H1 (cell line): ENCODE results near the gene PIGL. TPM values are rescaled to one million over a fixed set of nuclear protein-coding genes. Genes with fewer than 3 reads are reported as not detected.

Experiments
- CTCF ChIA-PET: fragments of 300-600 bp; sonication (Branson Sonifier 250); formaldehyde crosslinking; loops from one replicate; lab custom pipeline; 2021; ENCODE audit not compliant: partially characterized antibody; lab: Charles Lee
- POLR2A ChIA-PET: fragments of 300-600 bp; sonication (Branson Sonifier 250); formaldehyde crosslinking; loops from one replicate; lab custom pipeline; 2021; ENCODE audit warnings: inconsistent platforms; ENCODE audit not compliant: partially characterized antibody; lab: Charles Lee
- DNase-seq, 2 experiments: peaks; one replicate each; pipeline versions ENCODE4 v3.0.0 to v3.0.0-alpha.2; 2010 to 2022; ENCODE audit warnings: low spot score in 2 of 2, low read depth in 1 of 2, mixed read lengths in 1 of 2
- FAIRE-seq: peaks from 2 replicates; lab custom pipeline; 2011; peaks lifted over from hg19 to GRCh38; lab: Jason Lieb, UNC
- H2AFZ ChIP-seq: 2 replicates; pipeline ENCODE4 v1.8.1; 2012; ENCODE audit warnings: low read length, inconsistent platforms
- H2AK5ac ChIP-seq: 2 replicates; pipeline ENCODE4 v1.6.1; 2013; ENCODE audit warnings: low read depth, low read length
- H2BK120ac ChIP-seq: replicated peaks from 2 replicates; pipeline ENCODE3; 2013; ENCODE audit warnings: low read depth, low read length, inconsistent platforms
- H2BK12ac ChIP-seq: 2 replicates; pipeline ENCODE4 v1.6.1; 2013; ENCODE audit warnings: low read depth, low read length
- H2BK15ac ChIP-seq: 2 replicates; pipeline ENCODE4 v1.6.1; 2013; ENCODE audit warnings: low read length
- H2BK20ac ChIP-seq: 2 replicates; pipeline ENCODE4 v1.6.1; 2013; ENCODE audit warnings: low read length
- H2BK5ac ChIP-seq: 2 replicates; pipeline ENCODE4 v1.6.1; 2013; ENCODE audit warnings: low read depth, low read length
- H3K14ac ChIP-seq: 2 replicates; pipeline ENCODE4 v1.6.1; 2013; ENCODE audit warnings: inconsistent platforms; ENCODE audit not compliant: insufficient read length
- H3K18ac ChIP-seq: 2 replicates; pipeline ENCODE4 v1.6.1; 2013; ENCODE audit warnings: low read length; ENCODE audit errors: extremely low read depth
- H3K23ac ChIP-seq: 2 replicates; pipeline ENCODE4 v1.6.1; 2013; ENCODE audit warnings: inconsistent platforms; ENCODE audit not compliant: insufficient read length
- H3K23me2 ChIP-seq: 2 replicates; pipeline ENCODE4 v1.6.1; 2013; ENCODE audit warnings: low read depth, low read length
- H3K27ac ChIP-seq: 2 replicates; pipeline ENCODE4 v1.6.1; 2011; ENCODE audit warnings: low read depth, low read length, inconsistent platforms
- H3K27me3 ChIP-seq, 4 experiments: replicated peaks in 1 of 4; 1 replicate in 1 of 4; 2 replicates in 3 of 4; pipeline versions ENCODE4 v1.6.1 to v1.8.1; 2011 to 2013; ENCODE audit warnings: low read length in 3 of 4, mild to moderate bottlenecking in 3 of 4, inconsistent platforms in 2 of 4, mixed read lengths in 2 of 4, moderate library complexity in 1 of 4; ENCODE audit not compliant: control insufficient read depth in 3 of 4, insufficient read depth in 3 of 4; ENCODE audit errors: extremely low read depth in 1 of 4
- H3K36me3 ChIP-seq, 4 experiments: 2 replicates each; pipeline versions ENCODE4 v1.6.1 to v1.8.1; 2011 to 2013; ENCODE audit warnings: mild to moderate bottlenecking in 4 of 4, low read length in 3 of 4, moderate library complexity in 2 of 4, control low read depth in 1 of 4, inconsistent platforms in 1 of 4; ENCODE audit not compliant: insufficient read depth in 4 of 4, control insufficient read depth in 2 of 4
- H3K4ac ChIP-seq: replicated peaks from 2 replicates; pipeline ENCODE3; 2013; ENCODE audit warnings: low read length, low read depth, mixed read lengths, inconsistent platforms; ENCODE audit not compliant: insufficient read length
- H3K4me1 ChIP-seq, 4 experiments: replicated peaks in 1 of 4; 1 replicate in 1 of 4; 2 replicates in 3 of 4; pipeline versions ENCODE4 v1.6.1 to v1.8.1; 2011 to 2013; ENCODE audit warnings: low read length in 3 of 4, inconsistent platforms in 2 of 4, mixed read lengths in 1 of 4; ENCODE audit not compliant: insufficient read depth in 4 of 4, control insufficient read depth in 3 of 4
- H3K4me2 ChIP-seq, 2 experiments: 2 replicates each; pipeline versions ENCODE4 v1.6.1 to v1.8.1; 2011 to 2013; ENCODE audit warnings: low read depth in 2 of 2, low read length in 2 of 2, control low read depth in 1 of 2, inconsistent platforms in 1 of 2, mild to moderate bottlenecking in 1 of 2; ENCODE audit not compliant: insufficient read depth in 1 of 2
- H3K4me3 ChIP-seq, 4 experiments: fragments of 200-600, 300-600 bp in 1 of 4; sonication (generic), shearing (Covaris generic), sonication (Bioruptor Twin) in 1 of 4; 2 replicates each; pipeline versions ENCODE4 v1.5.1 to v1.8.1; 2011 to 2016; ENCODE audit warnings: low read length in 4 of 4, low read depth in 3 of 4, control low read depth in 2 of 4, inconsistent platforms in 2 of 4, mild to moderate bottlenecking in 2 of 4, mixed read lengths in 1 of 4, moderate library complexity in 1 of 4; ENCODE audit not compliant: insufficient read depth in 2 of 4; ENCODE audit errors: extremely low read depth in 1 of 4
- H3K56ac ChIP-seq: replicated peaks from 2 replicates; pipeline ENCODE3; 2013; ENCODE audit warnings: low read depth, mild to moderate bottlenecking, mixed read lengths, low read length, inconsistent platforms; ENCODE audit not compliant: insufficient read length
- H3K79me1 ChIP-seq: 2 replicates; pipeline ENCODE4 v1.6.1; 2013; ENCODE audit warnings: low read depth, low read length, control low read depth
- H3K79me2 ChIP-seq, 2 experiments: 2 replicates each; pipeline versions ENCODE4 v1.6.1 to v1.8.1; 2012 to 2013; ENCODE audit warnings: low read length in 2 of 2, mild to moderate bottlenecking in 2 of 2, inconsistent platforms in 1 of 2; ENCODE audit not compliant: insufficient read depth in 2 of 2, control insufficient read depth in 1 of 2
- H3K9ac ChIP-seq, 4 experiments: replicated peaks in 1 of 4; 1 replicate in 1 of 4; 2 replicates in 3 of 4; pipeline versions ENCODE4 v1.6.1 to v1.8.1; 2011 to 2013; ENCODE audit warnings: low read depth in 3 of 4, low read length in 3 of 4, control low read depth in 2 of 4, mild to moderate bottlenecking in 2 of 4, moderate library complexity in 2 of 4, inconsistent platforms in 1 of 4; ENCODE audit errors: extremely low read depth in 1 of 4
- H3K9me3 ChIP-seq, 2 experiments: 2 replicates each; pipeline versions ENCODE4 v1.6.1 to v1.8.1; 2012 to 2013; ENCODE audit warnings: mild to moderate bottlenecking in 2 of 2, moderate library complexity in 2 of 2, control low read depth in 1 of 2, inconsistent platforms in 1 of 2, low read depth in 1 of 2, low read length in 1 of 2, mixed read lengths in 1 of 2; ENCODE audit not compliant: insufficient read depth in 2 of 2
- H4K20me1 ChIP-seq, 2 experiments: replicated peaks in 1 of 2; 2 replicates each; pipeline versions ENCODE3 to v1.8.1; 2011 to 2013; ENCODE audit warnings: inconsistent platforms in 2 of 2, low read length in 2 of 2, mild to moderate bottlenecking in 1 of 2; ENCODE audit not compliant: insufficient read depth in 2 of 2, control insufficient read depth in 1 of 2
- H4K5ac ChIP-seq: 2 replicates; pipeline ENCODE4 v1.6.1; 2013; ENCODE audit warnings: low read length, low read depth, mixed read lengths, inconsistent platforms; ENCODE audit not compliant: insufficient read length
- H4K8ac ChIP-seq: 2 replicates; pipeline ENCODE4 v1.8.0; 2013; ENCODE audit warnings: mild to moderate bottlenecking, moderate library complexity, low read length, inconsistent platforms; ENCODE audit not compliant: insufficient read depth; ENCODE audit errors: extremely low read depth
- H4K91ac ChIP-seq: replicated peaks from 2 replicates; pipeline ENCODE3; 2013; ENCODE audit warnings: low read length, mixed read lengths, inconsistent platforms; ENCODE audit not compliant: insufficient read length
- CREB1 ChIP-seq: IDR thresholded peaks from 2 replicates; pipeline ENCODE4 v1.6.1; 2012; ENCODE audit warnings: inconsistent platforms
- EGR1 ChIP-seq: IDR thresholded peaks from 2 replicates; pipeline ENCODE4 v1.6.1; 2011; ENCODE audit warnings: low read depth, low read length, borderline replicate concordance
- FOSL1 ChIP-seq: IDR thresholded peaks from 2 replicates; pipeline ENCODE4 v1.6.1; 2011; ENCODE audit warnings: mild to moderate bottlenecking, low read depth, low read length, moderate library complexity; ENCODE audit not compliant: insufficient read depth
- POU5F1 ChIP-seq: IDR thresholded peaks from 2 replicates; pipeline ENCODE4 v1.6.1; 2011; ENCODE audit warnings: low read depth, mild to moderate bottlenecking, low read length, moderate library complexity
- TBP ChIP-seq: IDR thresholded peaks from 2 replicates; pipeline ENCODE4 v1.6.1; 2011; ENCODE audit warnings: low read depth, low read length, improper control_type of control experiment
- WGBS, 2 experiments: shearing (Covaris generic) in 1 of 2; methylation state at CpG; one replicate each; pipeline versions ENCODE4 v1.1.6 to v1.1.7; 2013 to 2015; ENCODE audit warnings: low lambda C conversion rate in 2 of 2, mixed read lengths in 2 of 2, inconsistent platforms in 1 of 2, low coverage in 1 of 2, missing lambda C conversion rate in 1 of 2; ENCODE audit not compliant: insufficient replicate concordance in 2 of 2, insufficient coverage in 1 of 2, insufficient read length in 1 of 2; ENCODE audit errors: extremely low coverage in 1 of 2, missing lambda C conversion rate in 1 of 2; 5-methylcytosine and 5-hydroxymethylcytosine counted together
- polyA plus RNA-seq, 7 experiments: library from polyadenylated mRNA; depleted of rRNA in 3 of 7; stranded (reverse) in 5 of 7; unstranded in 2 of 7; fragments of >200 nt in 5 of 7; fragments of 200-250 nt in 2 of 7; gene quantifications; 1 replicate in 5 of 7; 2 replicates in 1 of 7; 4 replicates in 1 of 7; pipeline versions ENCODE4 v1.2.1 to v1.2.3, GENCODE V29; 2011 to 2013; ENCODE audit warnings: missing spikeins in 2 of 7, mixed read lengths in 2 of 7
- total RNA-seq: library from RNA; stranded (reverse); fragmentation: NEBNext Ultra II Directional; extraction: Animal tissue kit (Norgen Biotek cat#: 25700); gene quantifications from 2 replicates; pipeline ENCODE4 v1.2.1, GENCODE V29; 2021

The PIGL gene
- total and polyA plus RNA-seq, 2 of the 8 experiments (the other 6 are each of a cell fraction or from before 2014, with no cell fraction given): 28.4 to 30.8 TPM

- ChIA-PET POLR2A (interaction anchor here (0.6 to 4.8 kb wide), 21 partner anchors 10 to 222 kb away, joined by 3 to 46 read pairs (median 4); partner anchors contain the start of genes CENPV, TTC19 and ZSWIM7), CTCF (interaction anchor here (1.2 kb wide), 1 partner anchor 10 kb away, joined by 4 read pairs; no protein-coding TSS in a partner anchor)
- DNase-seq: no peak
Observed at GRCh38 chr17:16215965-16216316, 1.1 kb upstream of the PIGL start.

More at GRCh38 chr17:16215965-16216316, 1.1 kb upstream of the PIGL start:
- 35% methylated on average over 22 of the region's 22 CpGs; no CpG with 5 or more reads in 1 of the 2 experiments for WGBS, 2 experiments
- FAIRE-seq: no peak
- H2AFZ ChIP-seq: peak overlapping the region; percentile 73; the same call in 1 of the 2 replicates
- H3K4me2 ChIP-seq: peak overlapping the region; percentile 80 to 90
- 0 out of 2 replicates have a peak overlapping the region, but pooled peaks have one; percentile 18 for H2BK12ac ChIP-seq
- H4K91ac ChIP-seq: peak overlapping the region; percentile 81
- no peaks in the 10 kb centered on the region for H3K27me3 ChIP-seq
- peak overlapping the region; percentile 81 for H3K56ac ChIP-seq
- H3K79me1 ChIP-seq: no peaks in the 10 kb centered on the region
- peaks cover 0 to 3% of the 10 kb centered on the region in 2 experiments for H4K20me1 ChIP-seq
- no peak for TF ChIP-seq POU5F1
- 0 out of 2 replicates have a peak, but pooled peaks have one; percentile 21 for TF ChIP-seq CREB1
- TF ChIP-seq FOSL1: no peak
- TF ChIP-seq EGR1: no peak
- TF ChIP-seq TBP: 0 out of 2 replicates have a peak, but pooled peaks have one; percentile 3
- H3K23ac ChIP-seq: no peak overlapping the region
- no peak overlapping the region; the same call in 1 of the 2 replicates for H2BK20ac ChIP-seq
- no peaks in the 10 kb centered on the region for H3K36me3 ChIP-seq
- no peaks in the 10 kb centered on the region for H3K9me3 ChIP-seq
- no peak overlapping the region for H3K14ac ChIP-seq
- peaks cover 0 to 6% (median 2%) of the 10 kb centered on the region in 4 experiments; a peak in 5 of 7 replicates for H3K4me1 ChIP-seq
- no peak overlapping the region for H2BK120ac ChIP-seq
- H3K23me2 ChIP-seq: peaks cover 9% of the 10 kb centered on the region
- no peak overlapping the region; the same call in 1 of the 2 replicates for H2AK5ac ChIP-seq
- peak overlapping the region; percentile 80 to 92 (median 90) for H3K4me3 ChIP-seq
- H3K18ac ChIP-seq: peak overlapping the region; percentile 96
- no peak overlapping the region for H2BK15ac ChIP-seq
- peak overlapping the region; percentile 91 for H2BK5ac ChIP-seq
- peaks cover 27 to 71% of the 10 kb centered on the region in 2 experiments for H3K79me2 ChIP-seq
- H4K5ac ChIP-seq: peak overlapping the region; percentile 68
- H3K4ac ChIP-seq: no peak overlapping the region
- peak overlapping the region; percentile 98 for H4K8ac ChIP-seq
- peak overlapping the region; percentile 41 to 95 (median 77); a peak in 6 of 7 replicates for H3K9ac ChIP-seq
- peak overlapping the region; percentile 95 for H3K27ac ChIP-seq
